ENCODE data around the gene INO80D. TPM values are rescaled to one million over a fixed set of nuclear protein-coding genes. Genes with fewer than 3 reads are reported as not detected.

The INO80D gene
- total RNA-seq, 1 experiment from 2014 or later = 46.0 TPM

DNA sequence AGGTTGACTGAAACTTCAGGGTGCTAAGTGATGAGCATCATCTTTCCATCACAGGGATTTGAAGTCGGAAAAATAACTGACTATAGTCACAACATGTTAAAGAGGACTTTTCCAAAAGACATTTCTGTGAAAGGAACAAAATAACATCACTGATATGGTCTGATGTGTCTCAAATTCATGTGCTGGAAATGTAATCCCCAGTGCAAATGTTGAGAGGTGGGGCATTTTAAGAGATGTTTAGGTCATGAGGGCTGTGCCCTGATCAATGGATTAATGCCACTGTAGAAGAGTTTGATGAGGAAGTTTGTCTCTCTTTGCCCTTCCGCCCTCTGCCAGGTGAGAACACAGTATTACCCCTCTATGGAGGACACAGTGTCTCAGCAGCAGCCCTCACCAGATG, 95.9 kb downstream of the INO80D start:
- Mint-ChIP-seq H3K4me3 (no peak overlapping the region), H3K9me3 (no peaks in the 10 kb centered on the region), H3K27ac (no peak overlapping the region), H3K4me1 (peaks cover 0 to 13% of the 10 kb centered on the region in 2 experiments; a peak in 3 of 4 replicates), H3K36me3 (ENCODE audit: insufficient read depth in 1 of 3, low read depth in 3 of 3) (peaks cover 5 to 32% (median 8%) of the 10 kb centered on the region in 3 experiments; a peak in 6 of 7 replicates), H3K27me3 (ENCODE audit: low read depth) (no peaks in the 10 kb centered on the region)
- no peaks in the 10 kb centered on the region for H3K23me2 ChIP-seq (ENCODE audit: insufficient read length, low read depth, low read length, poor library complexity, severe bottlenecking)
- no peak overlapping the region for H4K8ac ChIP-seq (replicated peaks; ENCODE audit: insufficient read length, low read depth, low read length)
- no peak overlapping the region for H2BK15ac ChIP-seq (ENCODE audit: low read depth, low read length)
- DNase-seq = no peak
- H3K4me2 ChIP-seq (ENCODE audit: insufficient read depth, insufficient read length, low read length) = no peak overlapping the region
- no peak overlapping the region for H4K5ac ChIP-seq (ENCODE audit: insufficient read length, low read depth, low read length)
- H3K27me3 ChIP-seq (ENCODE audit: insufficient read depth, low read length) = no peaks in the 10 kb centered on the region
- H2BK120ac ChIP-seq (ENCODE audit: low read depth, low read length, poor library complexity, severe bottlenecking) = no peak overlapping the region
- no peak overlapping the region for H2BK5ac ChIP-seq (ENCODE audit: insufficient read length, low read length)
- H3K27ac ChIP-seq (ENCODE audit: insufficient read length, low read depth, low read length) = no peak overlapping the region
- H4K91ac ChIP-seq (ENCODE audit: insufficient read length, low read depth, low read length) = no peak overlapping the region
- H3T11ph ChIP-seq (ENCODE audit: low read length) = no peak overlapping the region
- no peak overlapping the region for H2AFZ ChIP-seq (ENCODE audit: low read length)
- H3K79me2 ChIP-seq (ENCODE audit: insufficient read depth, low read length) = no peaks in the 10 kb centered on the region
- no peak overlapping the region for H2AK5ac ChIP-seq (ENCODE audit: insufficient read length, low read length)
- WGBS (ENCODE audit: extremely low coverage, insufficient read length, low lambda C conversion rate) = no CpG with 5 or more reads among the region's 2 CpGs
- no peak overlapping the region for H3K9ac ChIP-seq (ENCODE audit: extremely low read depth, insufficient read length, low read length)
- no peaks in the 10 kb centered on the region for H4K20me1 ChIP-seq (ENCODE audit: control insufficient read depth, insufficient read depth, insufficient read length)
- H2BK12ac ChIP-seq (ENCODE audit: insufficient read length, low read depth, low read length) = no peak overlapping the region
- H3K18ac ChIP-seq (ENCODE audit: insufficient read length, low read depth, low read length) = no peak overlapping the region
- no peak overlapping the region for H3K56ac ChIP-seq (ENCODE audit: insufficient read length, low read depth, low read length)
- no peaks in the 10 kb centered on the region for H3K79me1 ChIP-seq (ENCODE audit: insufficient read depth, low read depth, low read length, poor library complexity, severe bottlenecking)
- H3K4me1 ChIP-seq (ENCODE audit: insufficient read depth, low read length) = no peaks in the 10 kb centered on the region
- H3K23ac ChIP-seq (ENCODE audit: insufficient read length, low read depth, low read length) = no peak overlapping the region
- H2BK20ac ChIP-seq (ENCODE audit: low read depth, low read length, poor library complexity, severe bottlenecking) = no peak overlapping the region
- no peak overlapping the region for H3K4ac ChIP-seq (ENCODE audit: low read depth, low read length)
- no peak overlapping the region for H3K14ac ChIP-seq (ENCODE audit: insufficient read depth, low read length)
- TF ChIP-seq, protein P1, sequence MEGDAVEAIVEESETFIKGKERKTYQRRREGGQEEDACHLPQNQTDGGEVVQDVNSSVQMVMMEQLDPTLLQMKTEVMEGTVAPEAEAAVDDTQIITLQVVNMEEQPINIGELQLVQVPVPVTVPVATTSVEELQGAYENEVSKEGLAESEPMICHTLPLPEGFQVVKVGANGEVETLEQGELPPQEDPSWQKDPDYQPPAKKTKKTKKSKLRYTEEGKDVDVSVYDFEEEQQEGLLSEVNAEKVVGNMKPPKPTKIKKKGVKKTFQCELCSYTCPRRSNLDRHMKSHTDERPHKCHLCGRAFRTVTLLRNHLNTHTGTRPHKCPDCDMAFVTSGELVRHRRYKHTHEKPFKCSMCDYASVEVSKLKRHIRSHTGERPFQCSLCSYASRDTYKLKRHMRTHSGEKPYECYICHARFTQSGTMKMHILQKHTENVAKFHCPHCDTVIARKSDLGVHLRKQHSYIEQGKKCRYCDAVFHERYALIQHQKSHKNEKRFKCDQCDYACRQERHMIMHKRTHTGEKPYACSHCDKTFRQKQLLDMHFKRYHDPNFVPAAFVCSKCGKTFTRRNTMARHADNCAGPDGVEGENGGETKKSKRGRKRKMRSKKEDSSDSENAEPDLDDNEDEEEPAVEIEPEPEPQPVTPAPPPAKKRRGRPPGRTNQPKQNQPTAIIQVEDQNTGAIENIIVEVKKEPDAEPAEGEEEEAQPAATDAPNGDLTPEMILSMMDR (conservative IDR thresholded peaks at IDR 0.05) = no peak
- no peaks in the 10 kb centered on the region for H3K9me3 ChIP-seq (ENCODE audit: control insufficient read depth, low read depth, low read length)

Data from H9 (cell line).